ENCODE measurements around the gene PRELID3B.
"Not testable (repeated sequence)": the region's sequence is repeated elsewhere in the genome, so short reads cannot be mapped to it uniquely, and the experiment has no call there.

PRELID3B gene

DNA sequence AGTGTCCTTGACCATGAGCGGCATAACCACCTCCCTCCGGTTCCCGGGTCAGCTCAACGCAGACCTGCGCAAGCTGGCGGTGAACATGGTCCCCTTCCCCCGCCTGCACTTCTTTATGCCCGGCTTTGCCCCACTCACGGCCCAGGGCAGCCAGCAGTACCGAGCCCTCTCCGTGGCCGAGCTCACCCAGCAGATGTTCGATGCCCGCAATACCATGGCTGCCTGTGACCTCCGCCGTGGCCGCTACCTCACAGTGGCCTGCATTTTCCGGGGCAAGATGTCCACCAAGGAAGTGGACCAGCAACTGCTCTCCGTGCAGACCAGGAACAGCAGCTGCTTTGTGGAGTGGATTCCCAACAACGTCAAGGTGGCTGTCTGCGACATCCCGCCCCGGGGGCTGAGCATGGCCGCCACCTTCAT is 18.5 kb downstream of the PRELID3B start:
- no peak for DNase-seq

- DNase-seq: no peak
Observed at GRCh38 chr20:59023616-59024015, 19.0 kb downstream of the PRELID3B start.

DNA sequence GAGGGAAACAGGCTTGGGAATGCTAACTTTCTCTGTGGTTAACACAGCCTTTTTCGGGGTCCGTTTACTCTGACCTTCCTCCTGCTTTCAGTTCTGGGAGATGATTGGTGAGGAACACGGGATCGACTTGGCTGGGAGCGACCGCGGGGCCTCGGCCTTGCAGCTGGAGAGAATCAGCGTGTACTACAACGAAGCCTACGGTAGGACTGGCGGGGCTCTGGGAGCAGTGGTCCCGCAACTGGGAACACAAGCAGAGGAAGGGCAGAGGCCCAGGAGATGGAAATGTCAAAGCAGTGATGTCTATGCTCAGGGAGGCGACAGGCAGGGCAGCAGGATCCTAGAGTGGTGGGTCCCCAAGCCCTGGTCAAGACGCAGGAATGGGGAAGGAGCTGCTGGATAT is 19.8 kb downstream of the PRELID3B start:
- DNase-seq: no peak

- no peak for DNase-seq
Observed at GRCh38 chr20:59020938-59021551, 21.5 kb downstream of the PRELID3B start.

DNA sequence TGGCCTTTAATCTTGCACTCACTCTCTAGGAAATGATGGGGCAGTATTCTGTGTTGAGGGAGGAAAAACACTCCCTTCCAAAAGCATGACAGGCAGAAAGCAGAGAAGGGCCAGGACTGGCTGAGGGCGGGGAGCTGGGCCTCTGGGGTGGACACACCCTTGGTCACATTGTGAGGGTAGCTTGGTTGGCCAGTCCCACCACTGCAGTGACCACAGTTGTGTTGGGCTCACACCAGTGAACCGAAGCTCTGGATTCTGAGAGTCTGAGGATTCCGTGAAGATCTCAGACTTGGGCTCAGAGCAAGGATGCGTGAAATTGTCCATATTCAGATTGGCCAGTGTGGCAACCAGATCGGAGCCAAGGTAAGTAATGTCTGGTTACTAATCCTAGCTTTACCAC is 23.4 kb downstream of the PRELID3B start, which contains the start of gene TUBB1:
TSS of gene TUBB1 (plus strand) at position 213 of the 400 bp plus-strand sequence. CDS start at position 307, 94 bp downstream.
- DNase-seq: no peak

DNA sequence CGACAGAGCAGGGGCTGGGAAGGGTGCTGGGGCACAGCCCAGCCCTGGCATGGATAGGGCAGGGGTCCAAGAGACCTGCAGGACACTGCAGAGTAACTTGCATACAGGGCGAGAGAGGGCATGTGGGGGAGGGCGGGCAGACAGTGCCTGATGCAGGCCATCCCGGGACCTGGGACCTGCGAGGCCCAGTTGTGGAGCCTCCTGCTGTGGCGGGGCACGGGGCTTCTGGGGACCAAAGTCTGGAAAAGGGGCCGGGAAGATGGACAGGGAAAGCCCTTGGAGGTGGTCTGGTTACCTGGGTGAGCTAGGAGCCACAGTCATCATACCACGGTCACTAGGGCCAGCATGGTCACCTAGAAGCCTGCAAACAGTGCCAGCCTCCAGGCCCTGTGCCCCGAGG is 23.8 kb downstream of the PRELID3B start:
- DNase-seq: no peak

- no peak for DNase-seq
Observed at GRCh38 chr20:59017493-59018231, 24.9 kb downstream of the PRELID3B start.

GRCh38 chr20:59016795-59017492 is 25.6 kb downstream of the PRELID3B start:
- DNase-seq: no peak

GRCh38 chr20:59015812-59016711 is 26.5 kb downstream of the PRELID3B start:
- DNase-seq: no peak

DNA sequence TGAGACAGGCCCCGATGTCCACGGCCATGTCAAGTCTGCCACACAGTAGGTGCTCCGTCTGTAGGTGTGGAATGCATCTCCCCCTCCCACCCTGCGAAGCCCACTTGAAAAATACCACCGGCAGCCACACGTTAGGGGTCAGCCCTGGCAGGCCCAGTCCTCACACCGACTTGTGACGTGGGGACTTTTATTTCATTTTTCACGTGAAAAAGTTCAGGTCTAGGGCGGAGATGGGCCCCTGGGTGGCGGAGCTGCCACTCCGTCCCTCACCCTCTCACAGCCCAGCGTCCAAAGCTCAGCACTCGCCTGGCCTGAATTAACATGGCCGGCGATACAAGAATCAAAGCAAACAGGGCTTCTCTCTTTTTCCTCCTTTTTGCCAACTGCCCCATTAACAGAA is 27.2 kb downstream of the PRELID3B start:
- no peak for DNase-seq

GRCh38 chr20:59014680-59015389 is 27.8 kb downstream of the PRELID3B start:
- DNase-seq: no peak

- DNase-seq: no peak
Observed at GRCh38 chr20:59013959-59014608, 28.5 kb downstream of the PRELID3B start.

DNA sequence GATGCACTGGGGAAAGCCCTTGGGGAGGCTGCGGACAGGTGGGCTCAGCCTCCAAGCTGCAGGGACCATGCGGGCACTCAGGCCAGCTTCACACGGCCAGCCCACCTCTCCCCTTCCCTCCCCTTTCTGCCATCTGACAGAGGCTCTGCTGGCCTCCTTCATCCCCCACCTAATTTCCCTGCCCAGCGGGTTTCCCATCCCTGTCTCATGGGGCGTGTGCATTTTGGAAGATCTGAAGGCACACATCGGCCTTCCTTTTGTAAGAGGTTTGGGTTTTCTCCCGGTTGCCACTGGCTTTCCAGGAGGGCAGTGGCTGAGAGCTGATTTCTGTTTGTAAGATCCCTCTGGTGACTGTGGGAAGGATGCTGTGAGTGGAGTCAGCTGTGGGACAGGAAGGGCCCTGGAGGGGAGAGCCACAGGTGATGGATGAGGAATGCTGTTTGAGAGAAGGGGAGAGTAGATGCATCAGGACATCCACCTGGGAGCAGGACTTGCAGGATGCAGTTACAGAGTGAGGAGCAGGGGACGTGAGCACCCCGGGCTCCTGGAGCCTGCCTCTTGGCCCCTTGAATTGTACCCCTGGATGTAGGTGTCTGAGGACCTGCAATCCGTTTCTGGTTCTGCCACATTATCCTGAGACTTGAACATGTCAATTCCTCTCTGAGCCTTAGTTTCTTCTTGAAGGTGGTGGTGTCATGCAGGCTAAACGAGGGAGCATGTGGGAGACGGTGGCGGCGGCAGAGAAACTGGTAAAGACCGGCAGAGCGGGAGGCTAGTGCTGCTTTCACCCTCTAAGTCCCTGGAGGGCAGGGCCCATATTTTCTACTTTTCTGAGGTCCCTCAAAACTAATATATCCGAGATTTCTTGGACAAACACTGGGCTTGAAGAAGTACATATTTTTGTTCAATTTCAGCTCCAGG is 29.3 kb downstream of the PRELID3B start:
- no peak for DNase-seq

GRCh38 chr20:59011874-59012157 is 30.8 kb downstream of the PRELID3B start:
- DNase-seq: not testable (repeated sequence)

DNA sequence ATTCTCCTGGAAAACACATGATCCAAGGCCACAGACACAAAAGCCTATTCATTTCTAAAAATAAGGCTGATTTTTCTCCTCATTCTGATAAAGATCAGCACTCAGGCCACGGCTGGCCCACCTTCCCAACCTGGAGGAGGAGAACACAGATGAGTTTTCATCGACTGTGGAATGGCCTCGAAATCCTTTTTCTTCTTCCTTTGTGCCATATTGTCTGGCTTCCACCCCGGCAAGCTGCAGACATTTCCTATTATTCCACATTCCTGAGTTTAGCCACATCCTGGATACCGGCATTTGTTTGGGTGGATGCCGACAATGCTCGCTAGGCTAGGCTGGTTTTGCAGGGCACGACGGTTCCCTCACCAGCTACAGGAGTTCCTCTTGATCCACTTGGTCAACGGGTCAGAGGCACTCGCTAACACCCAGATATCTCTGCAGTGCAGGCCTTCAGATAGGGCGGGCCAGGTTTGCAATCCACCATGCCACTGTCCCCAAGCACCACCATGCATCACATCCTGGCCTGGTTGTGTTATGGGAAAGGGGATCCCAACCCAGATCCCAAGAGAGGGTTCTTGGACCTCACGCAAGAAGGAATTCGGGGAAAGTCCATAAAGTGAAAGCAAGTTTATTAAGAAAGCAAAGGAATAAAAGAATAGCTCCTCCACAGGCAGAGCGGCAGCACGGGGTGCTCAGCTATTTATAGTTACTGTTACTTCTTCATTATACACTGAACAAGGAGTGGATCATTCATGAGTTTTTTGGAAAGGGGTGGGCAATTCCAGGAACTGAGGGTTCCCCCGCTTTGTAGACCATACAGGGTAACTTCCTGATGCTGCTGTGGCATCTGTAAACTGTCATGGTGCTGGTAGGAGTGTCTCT is 31.4 kb downstream of the PRELID3B start:
- DNase-seq: no peak

DNA sequence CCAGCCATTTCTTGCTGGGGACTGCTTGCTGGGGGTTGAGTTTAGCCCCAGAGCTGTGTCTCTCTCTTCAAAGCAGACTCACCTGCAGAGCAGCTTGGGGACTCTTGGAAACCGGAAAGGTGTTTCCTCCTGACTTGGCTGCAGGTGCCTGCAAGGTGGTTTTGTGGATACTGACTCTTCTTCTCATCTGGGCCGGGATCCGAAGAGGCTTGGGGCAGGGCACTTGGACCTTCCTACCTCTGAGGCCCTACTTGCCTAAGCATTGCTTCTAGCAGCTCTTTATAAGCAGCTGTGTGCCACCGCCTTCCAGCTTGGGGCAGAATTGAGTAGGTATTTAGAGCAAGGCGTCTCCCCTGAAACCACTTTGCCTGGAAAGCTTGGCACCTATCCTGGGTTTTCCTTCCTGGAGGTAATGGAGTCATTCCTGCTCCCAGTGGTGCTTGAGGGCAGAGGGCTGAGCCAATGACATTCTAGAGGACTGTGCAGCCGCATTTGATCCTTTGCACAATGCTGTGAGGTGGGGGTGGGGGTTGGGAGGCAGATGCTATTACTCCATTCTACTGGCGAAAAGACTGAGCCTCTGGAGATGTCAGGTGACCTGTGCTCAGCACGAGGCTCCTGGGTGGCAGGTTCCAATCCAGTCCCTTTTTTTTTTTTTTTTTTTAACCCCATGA is 32.1 kb downstream of the PRELID3B start:
- DNase-seq: no peak

GRCh38 chr20:59008715-59009336 is 33.8 kb downstream of the PRELID3B start:
- no peak for DNase-seq

DNA sequence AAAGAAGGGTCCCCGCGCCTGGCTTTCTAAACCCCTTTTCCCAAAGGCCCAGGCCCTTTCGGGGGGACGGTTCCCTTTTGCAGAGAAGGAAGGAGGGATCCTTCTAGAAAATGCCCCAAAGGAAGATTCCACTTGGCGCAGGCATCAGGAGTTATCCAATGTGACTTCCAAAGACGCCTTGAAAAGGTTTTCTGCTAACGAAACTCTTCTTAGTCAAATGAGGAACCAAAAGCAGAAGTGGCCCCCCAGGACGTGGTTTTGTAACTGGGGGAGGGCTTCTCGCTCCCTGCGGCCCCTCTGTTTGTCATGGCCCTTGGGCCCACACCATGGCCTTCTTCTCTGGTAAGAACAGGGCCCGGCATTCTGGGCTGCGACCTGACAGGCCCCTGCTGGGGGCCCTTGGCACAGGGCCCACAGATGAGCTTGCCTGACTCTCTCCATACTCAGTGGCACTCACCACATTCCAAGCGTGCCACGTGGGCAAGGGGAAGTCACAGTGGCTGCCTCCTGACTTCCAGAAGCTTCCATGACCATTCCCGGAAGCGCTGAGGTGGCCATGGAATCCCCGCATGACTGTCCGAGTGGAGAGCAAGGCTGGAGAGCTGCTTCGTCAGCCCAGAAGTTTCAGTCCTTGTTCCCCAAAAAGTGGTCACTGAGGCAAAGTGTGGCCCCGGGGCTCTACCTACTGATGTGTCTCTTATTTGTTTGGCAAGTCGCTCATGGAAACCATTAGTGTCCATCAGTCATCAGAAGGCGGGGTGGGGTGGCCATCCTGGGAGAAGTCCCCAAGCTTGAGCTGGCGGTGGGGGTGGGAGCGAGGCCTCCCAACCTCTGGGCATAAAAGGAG is 34.7 kb downstream of the PRELID3B start:
- no peak for DNase-seq

Data from NCI-H2227 treated with DMSO at 0.1 percent for 48 hours (cell line).